Trophoblast cell (in vitro differentiated cells and primary cell): ENCODE measurements around the gene AP4E1.

ENCODE experiments used
- DNase-seq, 2 donors: peaks; one replicate each; pipeline ENCODE4 v3.0.0-alpha.2; 2016
- H2AFZ ChIP-seq: 2 replicates; pipeline ENCODE4 v1.6.1; 2013; ENCODE audit warnings: low read length, moderate library complexity, mild to moderate bottlenecking; ENCODE audit not compliant: insufficient read depth, poor library complexity
- H2AK5ac ChIP-seq: 2 replicates; pipeline ENCODE4 v1.6.1; 2013; ENCODE audit warnings: mild to moderate bottlenecking, low read length
- H2BK120ac ChIP-seq: 2 replicates; pipeline ENCODE4 v1.6.1; 2013; ENCODE audit warnings: low read length, mild to moderate bottlenecking, moderate library complexity; ENCODE audit not compliant: insufficient read depth, poor library complexity
- H2BK12ac ChIP-seq: 2 replicates; pipeline ENCODE4 v1.6.1; 2013; ENCODE audit warnings: mild to moderate bottlenecking, low read length, moderate library complexity
- H2BK5ac ChIP-seq: 2 replicates; pipeline ENCODE4 v1.6.1; 2013; ENCODE audit warnings: low read length, low read depth, moderate library complexity, mild to moderate bottlenecking; ENCODE audit not compliant: poor library complexity
- H3K14ac ChIP-seq: 2 replicates; pipeline ENCODE4 v1.6.1; 2013; ENCODE audit warnings: mild to moderate bottlenecking, low read length
- H3K18ac ChIP-seq: 2 replicates; pipeline ENCODE4 v1.6.1; 2013; ENCODE audit warnings: mild to moderate bottlenecking, low read length
- H3K23ac ChIP-seq: 2 replicates; pipeline ENCODE4 v1.6.1; 2013; ENCODE audit warnings: low read length
- H3K27ac ChIP-seq: 2 replicates; pipeline ENCODE4 v1.5.1; 2013; ENCODE audit warnings: low read depth, mild to moderate bottlenecking, inconsistent platforms, low read length, moderate library complexity
- H3K27me3 ChIP-seq: 2 replicates; pipeline ENCODE4 v1.6.1; 2013; ENCODE audit warnings: inconsistent platforms, mild to moderate bottlenecking, low read length, moderate library complexity; ENCODE audit not compliant: insufficient read depth
- H3K36me3 ChIP-seq, 2 experiments: 1 replicate in 1 of 2; 2 replicates in 1 of 2; pipeline ENCODE4 v1.6.1; 2013; ENCODE audit warnings: low read length in 2 of 2, mild to moderate bottlenecking in 2 of 2, moderate library complexity in 1 of 2; ENCODE audit not compliant: insufficient read depth in 2 of 2, control insufficient read depth in 1 of 2
- H3K4ac ChIP-seq: 2 replicates; pipeline ENCODE4 v1.6.1; 2013; ENCODE audit warnings: low read depth, mild to moderate bottlenecking, low read length, moderate library complexity
- H3K4me1 ChIP-seq, 2 experiments: 1 replicate in 1 of 2; 2 replicates in 1 of 2; pipeline ENCODE4 v1.6.1; 2013; ENCODE audit warnings: low read length in 2 of 2, mild to moderate bottlenecking in 2 of 2, moderate library complexity in 1 of 2; ENCODE audit not compliant: insufficient read depth in 2 of 2, control insufficient read depth in 1 of 2
- H3K4me2 ChIP-seq: 2 replicates; pipeline ENCODE4 v1.6.1; 2013; ENCODE audit warnings: inconsistent platforms, mild to moderate bottlenecking, low read length, moderate library complexity
- H3K4me3 ChIP-seq: 2 replicates; pipeline ENCODE4 v1.5.1; 2013; ENCODE audit warnings: mild to moderate bottlenecking, low read depth, low read length, inconsistent platforms
- H3K79me1 ChIP-seq: one replicate; pipeline ENCODE4 v1.6.1; 2013; ENCODE audit warnings: low read length
- H3K79me2 ChIP-seq: 2 replicates; pipeline ENCODE4 v1.6.1; 2013; ENCODE audit warnings: low read length, mild to moderate bottlenecking; ENCODE audit not compliant: control insufficient read depth, insufficient read depth, poor library complexity
- H3K9ac ChIP-seq: 2 replicates; pipeline ENCODE4 v1.6.1; 2013; ENCODE audit warnings: mild to moderate bottlenecking, low read length
- H3K9me3 ChIP-seq: 2 replicates; pipeline ENCODE4 v1.6.1; 2013; ENCODE audit warnings: low read depth, mild to moderate bottlenecking, control low read depth, inconsistent platforms, low read length; ENCODE audit not compliant: insufficient read depth
- H4K12ac ChIP-seq: 2 replicates; pipeline ENCODE4 v1.6.1; 2013; ENCODE audit warnings: low read depth, mild to moderate bottlenecking, low read length, moderate library complexity
- H4K8ac ChIP-seq: 2 replicates; pipeline ENCODE4 v1.6.1; 2013; ENCODE audit warnings: low read depth, mild to moderate bottlenecking, low read length, moderate library complexity
- H4K91ac ChIP-seq: one replicate; pipeline ENCODE4 v1.6.1; 2013; ENCODE audit warnings: low read depth, mild to moderate bottlenecking, low read length, moderate library complexity
- WGBS: extraction: QIAGEN DNeasy Blood & Tissue Kit; methylation state at CpG from one replicate; pipeline ENCODE4 v1.1.7; 2013; ENCODE audit warnings: missing lambda C conversion rate; ENCODE audit not compliant: insufficient read length, insufficient coverage; ENCODE audit errors: extremely low coverage; 5-methylcytosine and 5-hydroxymethylcytosine counted together

The AP4E1 gene

GRCh38 chr15:50959717-50960116 is 51.2 kb downstream of the AP4E1 start:
- no peaks in the 10 kb centered on the region for H3K27me3 ChIP-seq
- H3K18ac ChIP-seq, result no peak overlapping the region
- no peak overlapping the region for H2BK5ac ChIP-seq
- no peak overlapping the region for H4K12ac ChIP-seq
- no peak overlapping the region for H3K4me3 ChIP-seq
- no peak overlapping the region for H3K4ac ChIP-seq
- H3K23ac ChIP-seq, result no peak overlapping the region
- H3K27ac ChIP-seq, result no peak overlapping the region
- peaks cover 3 to 12% of the 10 kb centered on the region in 2 experiments for H3K36me3 ChIP-seq
- H3K14ac ChIP-seq, result no peak overlapping the region
- H2AFZ ChIP-seq, result no peak overlapping the region
- no peak overlapping the region for H4K8ac ChIP-seq
- H3K4me1 ChIP-seq, result no peaks in the 10 kb centered on the region
- H3K79me1 ChIP-seq, result no peaks in the 10 kb centered on the region
- H3K9ac ChIP-seq, result no peak overlapping the region
- no peak overlapping the region for H4K91ac ChIP-seq
- H2BK120ac ChIP-seq, result no peak overlapping the region
- no peaks in the 10 kb centered on the region for H3K79me2 ChIP-seq
- H3K4me2 ChIP-seq, result no peak overlapping the region
- H2BK12ac ChIP-seq, result no peak overlapping the region
- DNase-seq, result no peak
- peaks cover 3% of the 10 kb centered on the region for H3K9me3 ChIP-seq
- no peak overlapping the region for H2AK5ac ChIP-seq

GRCh38 chr15:50964075-50964474 is 55.6 kb downstream of the AP4E1 start:
- Histone ChIP-seq H3K4me1 (no peaks in the 10 kb centered on the region), H4K91ac (no peak overlapping the region), H4K8ac (no peak overlapping the region), H2AK5ac (no peak overlapping the region), H4K12ac (no peak overlapping the region), H2AFZ (no peak overlapping the region), H3K4me2 (no peak overlapping the region), H3K23ac (no peak overlapping the region), H3K14ac (no peak overlapping the region), H2BK5ac (no peak overlapping the region), H3K18ac (no peak overlapping the region), H3K4me3 (no peak overlapping the region), H3K4ac (no peak overlapping the region), H3K27ac (no peak overlapping the region), H3K79me1 (no peaks in the 10 kb centered on the region), H2BK12ac (no peak overlapping the region), H3K79me2 (no peaks in the 10 kb centered on the region), H3K9ac (no peak overlapping the region), H3K36me3 (peaks cover 2 to 5% of the 10 kb centered on the region in 2 experiments), H2BK120ac (no peak overlapping the region), H3K9me3 (peaks cover 2% of the 10 kb centered on the region), H3K27me3 (no peaks in the 10 kb centered on the region)
- no peak for DNase-seq

- no CpG with 5 or more reads among the region's 2 CpGs for WGBS
- H3K79me1 ChIP-seq, result no peaks in the 10 kb centered on the region
- H3K14ac ChIP-seq, result no peak overlapping the region
- H3K9ac ChIP-seq, result no peak overlapping the region
- no peak overlapping the region for H2BK12ac ChIP-seq
- no peak overlapping the region for H3K23ac ChIP-seq
- no peaks in the 10 kb centered on the region for H3K27me3 ChIP-seq
- H3K18ac ChIP-seq, result no peak overlapping the region
- no peak overlapping the region for H2AFZ ChIP-seq
- H3K4me1 ChIP-seq, result no peaks in the 10 kb centered on the region
- no peak overlapping the region for H4K91ac ChIP-seq
- H4K12ac ChIP-seq, result no peak overlapping the region
- no peak overlapping the region for H3K4me3 ChIP-seq
- H2BK5ac ChIP-seq, result no peak overlapping the region
- H3K36me3 ChIP-seq, result peaks cover 8 to 9% of the 10 kb centered on the region in 2 experiments
- peak in 1 of 2 donors; percentile 29 for DNase-seq
- no peaks in the 10 kb centered on the region for H3K79me2 ChIP-seq
- H3K27ac ChIP-seq, result no peak overlapping the region
- H2AK5ac ChIP-seq, result no peak overlapping the region
- H3K4me2 ChIP-seq, result no peak overlapping the region
- H2BK120ac ChIP-seq, result no peak overlapping the region
- peaks cover 2% of the 10 kb centered on the region for H3K9me3 ChIP-seq
- H3K4ac ChIP-seq, result no peak overlapping the region
- H4K8ac ChIP-seq, result no peak overlapping the region
Measured at GRCh38 chr15:50968353-50968752, 59.9 kb downstream of the AP4E1 start.

GRCh38 chr15:50970524-50970923 is 62.0 kb downstream of the AP4E1 start:
- Histone ChIP-seq H3K79me1 (no peaks in the 10 kb centered on the region), H3K23ac (no peak overlapping the region), H2AK5ac (no peak overlapping the region), H4K8ac (no peak overlapping the region), H3K4me2 (no peak overlapping the region), H3K4me1 (no peaks in the 10 kb centered on the region), H3K4me3 (no peak overlapping the region), H2AFZ (no peak overlapping the region), H3K14ac (no peak overlapping the region), H3K9me3 (no peaks in the 10 kb centered on the region), H3K27ac (no peak overlapping the region), H2BK12ac (no peak overlapping the region), H3K4ac (no peak overlapping the region), H4K91ac (no peak overlapping the region), H3K18ac (no peak overlapping the region), H3K9ac (no peak overlapping the region), H2BK120ac (no peak overlapping the region), H4K12ac (no peak overlapping the region), H2BK5ac (no peak overlapping the region), H3K27me3 (no peaks in the 10 kb centered on the region), H3K79me2 (no peaks in the 10 kb centered on the region), H3K36me3 (peaks cover 8 to 9% of the 10 kb centered on the region in 2 experiments)
- WGBS, result no CpG with 5 or more reads among the region's 2 CpGs
- no peak for DNase-seq

GRCh38 chr15:50971115-50971514 is 62.6 kb downstream of the AP4E1 start:
- Histone ChIP-seq H2BK12ac (no peak overlapping the region), H2AK5ac (no peak overlapping the region), H3K9me3 (no peaks in the 10 kb centered on the region), H3K79me2 (no peaks in the 10 kb centered on the region), H3K4me1 (no peaks in the 10 kb centered on the region), H3K14ac (no peak overlapping the region), H3K23ac (no peak overlapping the region), H3K9ac (no peak overlapping the region), H2BK5ac (no peak overlapping the region), H3K4me2 (no peak overlapping the region), H2BK120ac (no peak overlapping the region), H4K91ac (no peak overlapping the region), H3K18ac (no peak overlapping the region), H3K27ac (no peak overlapping the region), H3K27me3 (no peaks in the 10 kb centered on the region), H4K8ac (no peak overlapping the region), H4K12ac (no peak overlapping the region), H3K79me1 (no peaks in the 10 kb centered on the region), H3K4me3 (no peak overlapping the region), H2AFZ (no peak overlapping the region), H3K4ac (no peak overlapping the region), H3K36me3 (peaks cover 8 to 9% of the 10 kb centered on the region in 2 experiments)
- DNase-seq, result no peak
